Esophagus muscularis mucosa (tissue), 4 donors: ENCODE results near the gene LDLRAD1. TPM values are rescaled to one million over a fixed set of nuclear protein-coding genes. Genes with fewer than 3 reads are reported as not detected.

Source experiments
- DNase-seq: peaks from one replicate; pipeline ENCODE4 v3.0.0-alpha.2; 2017; ENCODE audit errors: extremely low spot score
- H3K27ac ChIP-seq, 4 donors: fragments of 200-600 bp; sonication (generic); replicated peaks in 1 of 4; 1 replicate in 3 of 4; 2 replicates in 1 of 4; pipeline ENCODE4 v1.5.1; 2016 to 2019; ENCODE audit warnings: mild to moderate bottlenecking in 1 of 4
- H3K27me3 ChIP-seq, 4 donors: fragments of 200-600 bp; sonication (generic); one replicate each; pipeline versions ENCODE4 v1.5.1 to v1.6.0; 2016 to 2019
- H3K36me3 ChIP-seq, 4 donors: fragments of 200-600 bp; sonication (generic); one replicate each; pipeline ENCODE4 v1.5.1; 2016 to 2019
- H3K4me1 ChIP-seq, 4 donors: fragments of 200-600 bp; sonication (generic); one replicate each; pipeline ENCODE4 v1.5.1; 2016 to 2019
- H3K4me3 ChIP-seq, 4 donors: fragments of 200-600 bp; sonication (generic); 1 replicate in 2 of 4; 2 replicates in 2 of 4; pipeline ENCODE4 v1.5.1; 2016 to 2019; ENCODE audit warnings: mild to moderate bottlenecking in 4 of 4, moderate library complexity in 1 of 4
- H3K9me3 ChIP-seq, 4 donors: fragments of 200-600 bp; sonication (generic); 1 replicate in 3 of 4; 2 replicates in 1 of 4; pipeline ENCODE4 v1.5.1; 2016 to 2019
- CTCF ChIP-seq, 3 experiments: fragments of 200-600 bp in 2 of 3; fragments of 450-650 bp in 1 of 3; sonication (generic) in 2 of 3; IDR thresholded peaks; one replicate each; pipeline ENCODE4 v1.5.1; 2017 to 2019; ENCODE audit warnings: antibody characterized with exemption in 3 of 3, mild to moderate bottlenecking in 2 of 3, moderate library complexity in 1 of 3
- EP300 ChIP-seq: sonication (generic); formaldehyde crosslinking; IDR thresholded peaks from one replicate; pipeline ENCODE4 v1.6.1; 2017; ENCODE audit warnings: antibody characterized with exemption
- POLR2A ChIP-seq: fragments of 450-650 bp; IDR thresholded peaks from one replicate; pipeline ENCODE4 v1.6.1; 2017; ENCODE audit warnings: antibody characterized with exemption, moderate library complexity, mild to moderate bottlenecking, low read depth
- POLR2AphosphoS5 ChIP-seq, 2 donors: sonication (generic); formaldehyde crosslinking; IDR thresholded peaks; one replicate each; pipeline ENCODE4 v1.6.1; 2017; ENCODE audit warnings: antibody characterized with exemption in 2 of 2
- WGBS: methylation state at CpG from one replicate; pipeline ENCODE4 v1.1.5; 2018; 5-methylcytosine and 5-hydroxymethylcytosine counted together
- intact Hi-C: fragments of 100-400 bp; cut with DNase I; formaldehyde crosslinking; loops from one replicate; pipeline ENCODE4 v1.15.1; 2023
- total RNA-seq, 4 donors: library from RNA; depleted of rRNA; stranded (reverse); fragments of >200 nt; gene quantifications; one replicate each; pipeline versions ENCODE4 v1.1.0 to v1.2.1, GENCODE V29; 2016

Gene LDLRAD1
- total RNA-seq, 4 donors from 2014 or later = not detected

- peak; percentile 84 for DNase-seq
- H3K27ac ChIP-seq = no peak overlapping the region
- TF ChIP-seq EP300 = no peak
- no peak for TF ChIP-seq POLR2AphosphoS5 (IDR thresholded peaks at IDR 0.05)
- TF ChIP-seq POLR2A = no peak
- TF ChIP-seq CTCF (IDR thresholded peaks at IDR 0.05) = no peak
- intact Hi-C loops = no loop called here
- WGBS = 87% methylated on average over 8 of the region's 8 CpGs
- H3K36me3 ChIP-seq = no peaks in the 10 kb centered on the region
- no peaks in the 10 kb centered on the region for H3K9me3 ChIP-seq
- H3K4me1 ChIP-seq = no peaks in the 10 kb centered on the region
- H3K4me3 ChIP-seq = no peak overlapping the region
- H3K27me3 ChIP-seq = peaks cover 0 to 38% (median 0%) of the 10 kb centered on the region in 4 donors
Observed at GRCh38 chr1:54012863-54013262, 5.1 kb downstream of the LDLRAD1 start.

- Histone ChIP-seq H3K27ac (no peak overlapping the region), H3K4me3 (no peak overlapping the region)
- WGBS = 93% methylated on average over 9 of the region's 9 CpGs
Observed at GRCh38 chr1:54012008-54012325, 6.0 kb downstream of the LDLRAD1 start.

GRCh38 chr1:54011316-54012007 lies 6.5 kb downstream of the LDLRAD1 start:
- WGBS = 84% methylated on average over 8 of the region's 9 CpGs
- Histone ChIP-seq H3K27me3 (peaks cover 0 to 38% (median 0%) of the 10 kb centered on the region in 4 donors), H3K4me3 (no peak overlapping the region), H3K27ac (no peak overlapping the region), H3K9me3 (no peaks in the 10 kb centered on the region), H3K36me3 (no peaks in the 10 kb centered on the region), H3K4me1 (no peaks in the 10 kb centered on the region)
- TF ChIP-seq POLR2A (no peak), EP300 (no peak), POLR2AphosphoS5 (IDR thresholded peaks at IDR 0.05) (no peak), CTCF (IDR thresholded peaks at IDR 0.05) (no peak)
- intact Hi-C loops = no loop called here
- peak; percentile 57 for DNase-seq

More at GRCh38 chr1:54012008-54012325, 6.0 kb downstream of the LDLRAD1 start:
- H3K9me3 ChIP-seq = no peaks in the 10 kb centered on the region
- peaks cover 0 to 38% (median 0%) of the 10 kb centered on the region in 4 donors for H3K27me3 ChIP-seq
- no peaks in the 10 kb centered on the region for H3K36me3 ChIP-seq
- intact Hi-C loops = no loop called here
- H3K4me1 ChIP-seq = no peaks in the 10 kb centered on the region
- TF ChIP-seq POLR2AphosphoS5 (IDR thresholded peaks at IDR 0.05) (no peak), EP300 (no peak), CTCF (IDR thresholded peaks at IDR 0.05) (no peak), POLR2A (no peak)
- DNase-seq = peak; percentile 84

GRCh38 chr1:54010415-54011117 lies 7.4 kb downstream of the LDLRAD1 start:
- DNase-seq = peak; percentile 89
- peaks cover 0 to 38% (median 0%) of the 10 kb centered on the region in 4 donors for H3K27me3 ChIP-seq
- no peaks in the 10 kb centered on the region for H3K9me3 ChIP-seq
- H3K4me1 ChIP-seq = no peaks in the 10 kb centered on the region
- 62% methylated on average over 5 of the region's 5 CpGs for WGBS
- intact Hi-C loops = no loop called here
- TF ChIP-seq CTCF (IDR thresholded peaks at IDR 0.05) = no peak
- TF ChIP-seq POLR2AphosphoS5 (IDR thresholded peaks at IDR 0.05) = no peak
- no peak for TF ChIP-seq EP300
- no peak for TF ChIP-seq POLR2A
- no peak overlapping the region for H3K4me3 ChIP-seq
- H3K36me3 ChIP-seq = no peaks in the 10 kb centered on the region
- no peak overlapping the region for H3K27ac ChIP-seq
